LNCaP clone FGC (cell line): ENCODE results near the gene NFE2.
"Not testable (repeated sequence)": the region's sequence is repeated elsewhere in the genome, so short reads cannot be mapped to it uniquely, and the experiment has no call there.

Experiments used
- DNase-seq: peaks from one replicate; pipeline ENCODE4 v3.0.0-alpha.2; 2011; ENCODE audit warnings: low read depth
- H3K4me3 ChIP-seq: 2 replicates; pipeline ENCODE4 v1.5.1; 2011; ENCODE audit warnings: mild to moderate bottlenecking, low read depth, low read length, control low read depth
- CTCF ChIP-seq: IDR thresholded peaks from 2 replicates; pipeline ENCODE4 v1.5.1; 2012; ENCODE audit warnings: mild to moderate bottlenecking; ENCODE audit not compliant: control insufficient read depth, insufficient read depth; ENCODE audit errors: extremely low read depth

Gene NFE2

GRCh38 chr12:54286042-54287030, 14.5 kb downstream of the NFE2 start:
- no peak for DNase-seq
- H3K4me3 ChIP-seq: no peak overlapping the region
- no peak for TF ChIP-seq CTCF

- peak; percentile 22; the same call in 1 of the 2 replicates for TF ChIP-seq CTCF
- H3K4me3 ChIP-seq: no peak overlapping the region
- DNase-seq: no peak
These were observed 15.4 kb downstream of the NFE2 start for GRCh38 chr12:54285150-54286041.

GRCh38 chr12:54284070-54284780, 16.6 kb downstream of the NFE2 start:
- DNase-seq: not testable (repeated sequence)
- H3K4me3 ChIP-seq: peak overlapping the region; percentile 84

GRCh38 chr12:54282949-54283593, 17.7 kb downstream of the NFE2 start:
- TF ChIP-seq CTCF: no peak
- DNase-seq: no peak
- peak overlapping the region; percentile 84 for H3K4me3 ChIP-seq

- peak overlapping the region; percentile 84 for H3K4me3 ChIP-seq
These were observed 19.1 kb downstream of the NFE2 start for GRCh38 chr12:54281694-54282093.

GRCh38 chr12:54281261-54281638, 19.6 kb downstream of the NFE2 start:
- DNase-seq: not testable (repeated sequence)

More at GRCh38 chr12:54281694-54282093, 19.1 kb downstream of the NFE2 start:
- not testable (repeated sequence) for DNase-seq

GRCh38 chr12:54280468-54281260, 20.2 kb downstream of the NFE2 start, which contains the start of gene HNRNPA1:
TSS of gene HNRNPA1 (plus strand) at chr12:54280726. CDS start at chr12:54280808, 82 bp downstream.
- no peak for TF ChIP-seq CTCF
- peak; percentile 100 for DNase-seq
- H3K4me3 ChIP-seq: peak within 1 kb of the TSS; percentile 84

More at GRCh38 chr12:54281261-54281638, 19.6 kb downstream of the NFE2 start:
- peak overlapping the region; percentile 84 for H3K4me3 ChIP-seq
